Activated B cell treated with CpG ODN at 0.5 μM for 24 hours (primary cell): ENCODE measurements around the gene RFC4. TPM values are rescaled to one million over a fixed set of nuclear protein-coding genes. Genes with fewer than 3 reads are reported as not detected.
"Not testable (repeated sequence)": the region's sequence is repeated elsewhere in the genome, so short reads cannot be mapped to it uniquely, and the experiment has no call there.

ENCODE experiments used
- ATAC-seq: fragments of 200-7000 bp; cut with Tn5 transposase; one replicate; pipeline ENCODE4 v1.10.0; 2021; ENCODE audit warnings: low read depth, mild to moderate bottlenecking, moderate library complexity
- CTCF ChIA-PET: fragments of 350-600 bp; sonication (Branson Sonifier 250); formaldehyde crosslinking; loops from one replicate; lab custom pipeline; 2021; ENCODE audit warnings: antibody characterized with exemption; lab: Charles Lee
- POLR2A ChIA-PET: fragments of 350-600 bp; sonication (Branson Sonifier 250); formaldehyde crosslinking; loops from one replicate; lab custom pipeline; 2021; ENCODE audit warnings: antibody characterized with exemption; lab: Charles Lee
- DNase-seq: peaks from one replicate; pipeline ENCODE4 v3.0.0; 2022
- H3K27ac Mint-ChIP-seq: one replicate; pipeline ENCODE4 v1.8.0; 2020; ENCODE audit warnings: mixed read lengths
- H3K27me3 Mint-ChIP-seq: one replicate; pipeline ENCODE4 v1.8.0; 2021; ENCODE audit warnings: mixed read lengths
- H3K36me3 Mint-ChIP-seq: one replicate; pipeline ENCODE4 v1.8.0; 2021; ENCODE audit warnings: low read depth, mixed read lengths
- H3K4me1 Mint-ChIP-seq: one replicate; pipeline ENCODE4 v1.8.0; 2021; ENCODE audit warnings: mixed read lengths
- H3K4me3 Mint-ChIP-seq: one replicate; pipeline ENCODE4 v1.8.0; 2020; ENCODE audit warnings: mild to moderate bottlenecking, mixed read lengths
- H3K9me3 Mint-ChIP-seq: one replicate; pipeline ENCODE4 v1.8.0; 2020; ENCODE audit warnings: mixed read lengths
- CTCF ChIP-seq: fragments of 200-600 bp; IDR thresholded peaks from one replicate; pipeline ENCODE4 v1.8.0; 2022; ENCODE audit warnings: antibody characterized with exemption, mild to moderate bottlenecking
- intact Hi-C: fragments of 100-400 bp; cut with micrococcal nuclease; formaldehyde crosslinking; loops from one replicate; pipeline ENCODE4 v1.15.1; 2024
- total RNA-seq: library from RNA; stranded (reverse); gene quantifications from 2 replicates; pipeline ENCODE4 v1.2.3, GENCODE V29; 2022

Gene RFC4
- 28.8 and 29.9 TPM in 2 replicates for total RNA-seq

- Mint-ChIP-seq H3K4me1 (peaks cover 17% of the 10 kb centered on the region), H3K4me3 (peak within 1 kb of the TSS; percentile 96), H3K36me3 (peaks cover 16% of the 10 kb centered on the region), H3K9me3 (no peaks in the 10 kb centered on the region), H3K27me3 (no peaks in the 10 kb centered on the region), H3K27ac (peak within 1 kb of the TSS; percentile 91)
- peak; percentile 78 for DNase-seq
- ChIA-PET POLR2A (interaction anchor here (0.7 to 6.3 kb wide), 9 partner anchors 10 to 34 kb away, joined by 3 to 93 read pairs (median 4); partner anchors contain the start of gene EIF4A2), CTCF (no interaction called here)
- TF ChIP-seq CTCF: no peak
- intact Hi-C loops: loop anchor here (1.0 to 10.0 kb wide), 4 partner anchors 21 to 462 kb away; partner anchors contain the start of gene EIF4A2
- peak; percentile 86 for ATAC-seq
These were observed at the start of gene RFC4 for GRCh38 chr3:186806089-186807055. RFC4 (minus strand) TSS chr3:186806482; CDS start chr3:186804713, 1,769 bp downstream.

GRCh38 chr3:186854954-186855353 lies 48.7 kb upstream of the RFC4 start:
- H3K27me3 Mint-ChIP-seq: no peaks in the 10 kb centered on the region
- POLR2A ChIA-PET: interaction anchor here (0.6 kb wide), 1 partner anchor 72 kb away, joined by 3 read pairs; no protein-coding TSS in a partner anchor
- intact Hi-C loops: no loop called here

GRCh38 chr3:186854146-186854545 lies 47.9 kb upstream of the RFC4 start:
- TF ChIP-seq CTCF: no peak
- no peak overlapping the region for H3K27ac Mint-ChIP-seq
- CTCF ChIA-PET: interaction anchor here (1.2 kb wide), 1 partner anchor 286 kb away, joined by 3 read pairs; the partner anchor contains the start of gene RPL39L
- peaks cover 16% of the 10 kb centered on the region for H3K4me1 Mint-ChIP-seq
- DNase-seq (no peak), ATAC-seq (no peak)
- intact Hi-C loops: no loop called here
- H3K36me3 Mint-ChIP-seq: no peaks in the 10 kb centered on the region
- POLR2A ChIA-PET: no interaction called here
- H3K4me3 Mint-ChIP-seq: no peak overlapping the region
- no peaks in the 10 kb centered on the region for H3K27me3 Mint-ChIP-seq
- H3K9me3 Mint-ChIP-seq: peaks cover 2% of the 10 kb centered on the region

More at GRCh38 chr3:186854954-186855353, 48.7 kb upstream of the RFC4 start:
- Mint-ChIP-seq H3K36me3 (no peaks in the 10 kb centered on the region), H3K9me3 (peaks cover 4% of the 10 kb centered on the region), H3K4me3 (no peak overlapping the region), H3K27ac (no peak overlapping the region), H3K4me1 (peaks cover 11% of the 10 kb centered on the region)
- TF ChIP-seq CTCF: no peak
- ATAC-seq: no peak
- DNase-seq: no peak
- CTCF ChIA-PET: no interaction called here

- no peak for ATAC-seq
- Mint-ChIP-seq H3K4me3 (no peak overlapping the region), H3K36me3 (no peaks in the 10 kb centered on the region), H3K9me3 (no peaks in the 10 kb centered on the region), H3K27ac (no peak overlapping the region), H3K27me3 (no peaks in the 10 kb centered on the region), H3K4me1 (peaks cover 16% of the 10 kb centered on the region)
- CTCF ChIA-PET: interaction anchor here (1.2 to 1.8 kb wide), 2 partner anchors 287 to 312 kb away, joined by 3 to 8 read pairs; partner anchors contain the start of gene RPL39L
- POLR2A ChIA-PET: interaction anchor here (0.6 to 1.4 kb wide), 3 partner anchors 55 to 1749 kb away, joined by 3 to 5 read pairs (median 3); no protein-coding TSS in a partner anchor
- TF ChIP-seq CTCF: no peak
- no peak for DNase-seq
- intact Hi-C loops: no loop called here
These were observed 46.7 kb upstream of the RFC4 start for GRCh38 chr3:186852994-186853393.

GRCh38 chr3:186851835-186852234 lies 45.6 kb upstream of the RFC4 start:
- ChIA-PET CTCF (interaction anchor here (1.8 to 4.0 kb wide), 2 partner anchors 298 to 313 kb away, joined by 8 to 74 read pairs; no protein-coding TSS in a partner anchor), POLR2A (interaction anchor here (0.7 to 1.4 kb wide), 2 partner anchors 174 to 196 kb away, joined by 3 read pairs; no protein-coding TSS in a partner anchor)
- H3K36me3 Mint-ChIP-seq, intact Hi-C loops, DNase-seq, H3K9me3 Mint-ChIP-seq, H3K4me3 Mint-ChIP-seq, ATAC-seq, H3K27me3 Mint-ChIP-seq: not testable (repeated sequence)
- peaks cover 13% of the 10 kb centered on the region for H3K4me1 Mint-ChIP-seq
- H3K27ac Mint-ChIP-seq: peak overlapping the region; percentile 3
